Body of pancreas (tissue), 4 donors: Measurements from ENCODE around the gene AMPD3.

Experiments
- CTCF ChIP-seq, 7 experiments: fragments of 450-650 bp in 4 of 7; fragments of 200-600 bp in 3 of 7; sonication (generic) in 3 of 7; IDR thresholded peaks; one replicate each; pipeline ENCODE4 v1.5.1; 2016 to 2019; ENCODE audit warnings: antibody characterized with exemption in 7 of 7
- POLR2A ChIP-seq, 3 donors: fragments of 450-650 bp; IDR thresholded peaks; one replicate each; pipeline ENCODE4 v1.6.1; 2016; ENCODE audit warnings: antibody characterized with exemption in 3 of 3, mild to moderate bottlenecking in 2 of 3

GRCh38 chr11:10542776-10543175 lies 87.7 kb downstream of the AMPD3 start:
- TF ChIP-seq CTCF (IDR thresholded peaks at IDR 0.05) = no peak
- no peak for TF ChIP-seq POLR2A (IDR thresholded peaks at IDR 0.05)
